ENCODE results near the gene PI4K2A. TPM values are rescaled to one million over a fixed set of nuclear protein-coding genes. Genes with fewer than 3 reads are reported as not detected.
A peak's percentile ranks its signal among the peaks of the same experiment; 100 is the strongest.

PI4K2A gene
- total and polyA plus RNA-seq, 2 of the 13 experiments (the other 11 are each of a cell fraction or from before 2014, with no cell fraction given) = 10.9 to 14.3 TPM

- TF ChIP-seq HNRNPLL (IDR thresholded peaks at IDR 0.05; ENCODE audit: low read depth, low read length, poor library complexity, severe bottlenecking) (no peak), HDAC2 (CRISPR knock-in tag; IDR thresholded peaks at IDR 0.05) (peak; percentile 30), FOXK1 (CRISPR knock-in tag; IDR thresholded peaks at IDR 0.05; ENCODE audit: borderline replicate concordance, low read depth) (no peak), HOMEZ (CRISPR knock-in tag; IDR thresholded peaks at IDR 0.05; ENCODE audit: low read depth) (no peak), CBX2 (IDR thresholded peaks at IDR 0.05; ENCODE audit: low read depth, low read length) (no peak), CBX2 (CRISPR knock-in tag; IDR thresholded peaks at IDR 0.05; ENCODE audit: low read depth) (no peak), GLI4 (CRISPR knock-in tag; IDR thresholded peaks at IDR 0.05; ENCODE audit: borderline replicate concordance) (no peak), ZGPAT (CRISPR knock-in tag; IDR thresholded peaks at IDR 0.05) (0 out of 2 replicates have a peak, but pooled peaks have one; percentile 17), ZKSCAN5 (CRISPR knock-in tag; IDR thresholded peaks at IDR 0.05) (no peak), ZNF512 (CRISPR knock-in tag; IDR thresholded peaks at IDR 0.05) (no peak), SYNCRIP (IDR thresholded peaks at IDR 0.05; ENCODE audit: insufficient read depth, low read depth, low read length) (no peak), DR1 (CRISPR knock-in tag; IDR thresholded peaks at IDR 0.05) (no peak), ZKSCAN8 (CRISPR knock-in tag; IDR thresholded peaks at IDR 0.05; ENCODE audit: borderline replicate concordance) (peak; percentile 11; the same call in 1 of the 2 replicates), CREB1 (IDR thresholded peaks at IDR 0.05) (no peak), CREB1 (CRISPR knock-in tag; IDR thresholded peaks at IDR 0.05) (peak; percentile 65), ATF7 (IDR thresholded peaks at IDR 0.05) (0 out of 2 replicates have a peak, but pooled peaks have one; percentile 12), ATF7 (CRISPR knock-in tag; IDR thresholded peaks at IDR 0.05) (no peak), ZBTB4 (CRISPR knock-in tag; IDR thresholded peaks at IDR 0.05; ENCODE audit: borderline replicate concordance) (no peak), HNF4A (CRISPR knock-in tag; IDR thresholded peaks at IDR 0.05) (peak; percentile 71), ZFP36L1 (CRISPR knock-in tag; IDR thresholded peaks at IDR 0.05) (no peak)
These were observed 44.5 kb downstream of the PI4K2A start (continued) for GRCh38 chr10:97684866-97685394.
